GM10266 (cell line): Measurements from ENCODE around the gene LIMCH1.

Experiments used
- DNase-seq: peaks from one replicate; pipeline ENCODE4 v3.0.0; 2012; ENCODE audit errors: extremely low spot score
- TF ChIP-seq, protein P1 (sequence below): IDR thresholded peaks from 2 replicates; pipeline ENCODE4 v1.5.1; 2012; ENCODE audit warnings: mild to moderate bottlenecking, low read depth; ENCODE audit not compliant: control insufficient read depth, insufficient read depth; ENCODE audit errors: missing control alignments

Gene LIMCH1

DNA sequence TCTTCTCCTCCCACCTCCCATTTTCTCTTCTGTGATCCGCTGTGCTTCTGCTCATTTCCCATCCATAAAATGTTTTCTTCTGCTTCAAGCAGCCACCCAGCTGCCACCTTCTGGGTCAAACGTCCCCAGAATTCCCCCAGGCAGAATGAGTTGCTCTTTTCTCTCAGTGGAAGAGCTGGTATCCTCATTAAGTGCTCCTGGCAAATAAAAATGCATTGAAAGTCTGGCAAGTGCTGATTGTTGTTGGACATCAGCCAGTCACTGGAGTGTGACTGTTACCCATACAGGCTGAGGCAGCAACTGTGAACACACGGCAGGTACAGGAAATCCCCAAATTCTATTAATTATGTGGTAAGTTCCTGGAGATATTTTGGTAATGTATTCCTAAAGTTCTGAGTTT is 52.6 kb downstream of the LIMCH1 start:
- no peak for DNase-seq
- TF ChIP-seq, protein P1, sequence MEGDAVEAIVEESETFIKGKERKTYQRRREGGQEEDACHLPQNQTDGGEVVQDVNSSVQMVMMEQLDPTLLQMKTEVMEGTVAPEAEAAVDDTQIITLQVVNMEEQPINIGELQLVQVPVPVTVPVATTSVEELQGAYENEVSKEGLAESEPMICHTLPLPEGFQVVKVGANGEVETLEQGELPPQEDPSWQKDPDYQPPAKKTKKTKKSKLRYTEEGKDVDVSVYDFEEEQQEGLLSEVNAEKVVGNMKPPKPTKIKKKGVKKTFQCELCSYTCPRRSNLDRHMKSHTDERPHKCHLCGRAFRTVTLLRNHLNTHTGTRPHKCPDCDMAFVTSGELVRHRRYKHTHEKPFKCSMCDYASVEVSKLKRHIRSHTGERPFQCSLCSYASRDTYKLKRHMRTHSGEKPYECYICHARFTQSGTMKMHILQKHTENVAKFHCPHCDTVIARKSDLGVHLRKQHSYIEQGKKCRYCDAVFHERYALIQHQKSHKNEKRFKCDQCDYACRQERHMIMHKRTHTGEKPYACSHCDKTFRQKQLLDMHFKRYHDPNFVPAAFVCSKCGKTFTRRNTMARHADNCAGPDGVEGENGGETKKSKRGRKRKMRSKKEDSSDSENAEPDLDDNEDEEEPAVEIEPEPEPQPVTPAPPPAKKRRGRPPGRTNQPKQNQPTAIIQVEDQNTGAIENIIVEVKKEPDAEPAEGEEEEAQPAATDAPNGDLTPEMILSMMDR = no peak

DNA sequence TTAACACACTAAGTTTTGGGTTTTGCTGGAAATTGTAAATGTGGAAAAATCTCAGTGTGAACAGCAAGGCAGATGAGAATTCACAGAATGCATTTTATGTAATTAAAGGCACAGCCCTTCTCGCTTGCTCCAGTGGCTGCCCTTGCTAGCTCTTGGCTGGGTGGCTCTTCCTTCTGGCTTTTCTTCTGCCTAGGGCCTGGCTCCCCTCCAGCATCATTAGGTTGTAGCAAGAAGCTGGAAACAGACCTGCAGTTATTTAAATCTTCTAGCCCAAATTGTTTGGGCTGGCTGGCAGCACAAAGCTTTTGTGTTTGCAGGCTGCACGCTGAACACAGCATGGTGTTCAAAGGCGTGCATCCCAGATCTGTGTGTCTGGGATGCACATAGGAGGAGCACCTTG is 56.5 kb downstream of the LIMCH1 start:
- no peak for DNase-seq
- TF ChIP-seq, protein P1 = no peak

DNA sequence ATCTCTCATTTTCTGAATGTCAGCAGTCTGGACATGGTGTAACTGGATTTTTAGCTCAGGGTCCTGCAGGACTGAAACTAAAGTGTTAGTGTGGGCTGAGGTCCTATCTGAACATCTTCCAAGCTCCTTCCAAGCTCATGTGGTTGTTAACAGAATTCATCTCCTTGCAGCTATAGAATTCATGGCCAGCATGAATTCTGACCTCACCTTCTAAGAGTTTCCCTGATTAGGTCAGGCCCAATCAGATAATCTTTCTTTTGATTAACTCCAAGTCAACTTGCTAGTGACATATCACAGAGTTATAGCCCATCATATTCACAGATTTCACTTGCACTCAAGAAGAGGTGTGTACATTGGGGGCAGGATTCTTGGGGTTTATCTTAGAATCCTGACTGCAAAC is 59.5 kb downstream of the LIMCH1 start:
- TF ChIP-seq, protein P1 = no peak
- DNase-seq = no peak

DNA sequence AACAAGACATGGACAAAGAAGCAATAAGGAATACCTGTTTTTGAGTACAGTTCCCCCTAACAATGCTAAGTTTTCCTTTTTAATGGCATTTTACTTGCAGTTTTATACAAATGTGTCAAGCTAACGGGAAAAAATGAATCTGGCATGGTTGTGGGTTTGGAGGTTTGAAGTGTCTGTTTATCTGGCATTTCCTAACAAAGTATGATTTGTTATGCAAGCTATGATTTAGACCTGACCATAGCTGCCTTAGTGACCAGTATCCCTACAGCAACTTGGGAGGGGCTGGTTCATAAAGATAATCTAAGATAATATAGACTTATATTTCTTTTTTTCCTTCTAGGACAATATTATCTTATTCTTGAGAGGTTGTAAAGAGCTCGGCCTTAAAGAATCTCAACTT is 60.6 kb downstream of the LIMCH1 start:
- no peak for DNase-seq
- TF ChIP-seq, protein P1 = no peak

DNA sequence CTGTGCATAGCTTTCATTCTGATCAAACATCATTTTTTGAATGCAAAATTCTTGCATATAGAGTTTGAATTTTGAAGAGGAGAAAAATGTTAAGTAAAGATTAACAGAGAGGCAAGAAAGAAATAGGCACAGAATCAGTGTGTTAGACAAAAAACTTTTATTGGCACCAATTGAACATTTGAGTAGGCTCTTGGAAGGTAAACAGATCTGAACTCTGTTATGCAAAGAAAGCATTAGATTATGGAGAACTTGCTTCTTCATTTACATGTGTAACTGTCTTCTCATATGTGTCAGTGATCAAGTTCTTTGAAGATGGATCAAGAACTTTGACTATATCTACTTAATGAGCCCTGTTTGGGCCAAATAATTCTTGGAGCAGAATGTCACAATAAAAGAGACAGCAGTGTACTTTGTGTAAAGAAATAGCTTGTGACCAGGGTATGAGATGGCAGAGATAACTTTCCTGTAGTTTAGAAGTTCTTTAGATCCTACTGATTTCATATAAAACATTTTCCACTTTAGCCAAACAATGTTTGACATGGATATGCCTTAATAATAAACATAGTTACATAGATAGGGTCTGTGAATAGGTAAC is 61.3 kb downstream of the LIMCH1 start:
- TF ChIP-seq, protein P1 = no peak
- DNase-seq = no peak

DNA sequence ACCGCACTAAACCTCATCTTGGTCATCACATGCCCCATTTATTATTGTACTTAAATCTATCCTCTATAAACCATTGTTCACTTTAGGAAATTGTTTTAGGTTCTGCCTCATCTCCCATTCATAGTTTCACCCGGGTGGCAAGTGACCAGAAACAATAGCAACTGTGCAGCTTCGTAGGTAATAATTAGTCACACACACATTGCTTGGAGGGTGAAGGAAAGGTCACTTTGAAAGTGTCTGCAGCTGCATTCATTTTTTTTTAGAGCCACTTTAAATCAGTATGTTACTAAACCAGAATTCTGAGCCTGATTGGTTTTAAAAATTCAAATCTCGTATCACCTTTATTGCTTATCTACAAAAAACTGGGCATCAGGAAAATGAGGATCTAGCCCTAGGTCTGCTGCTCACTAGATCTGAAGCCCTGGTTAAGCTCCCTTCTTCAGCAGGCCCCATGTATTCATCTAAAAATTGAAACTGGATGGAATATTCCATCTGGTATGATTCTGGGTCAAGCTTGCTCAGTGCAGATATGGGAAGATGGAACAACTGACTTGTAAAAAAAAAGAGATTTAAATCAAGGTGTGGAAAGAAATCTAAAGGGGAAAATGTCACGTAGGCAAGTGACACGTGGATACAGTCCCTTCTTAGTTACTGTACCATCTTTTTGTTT is 62.4 kb downstream of the LIMCH1 start:
- DNase-seq = no peak
- TF ChIP-seq, protein P1 = no peak

DNA sequence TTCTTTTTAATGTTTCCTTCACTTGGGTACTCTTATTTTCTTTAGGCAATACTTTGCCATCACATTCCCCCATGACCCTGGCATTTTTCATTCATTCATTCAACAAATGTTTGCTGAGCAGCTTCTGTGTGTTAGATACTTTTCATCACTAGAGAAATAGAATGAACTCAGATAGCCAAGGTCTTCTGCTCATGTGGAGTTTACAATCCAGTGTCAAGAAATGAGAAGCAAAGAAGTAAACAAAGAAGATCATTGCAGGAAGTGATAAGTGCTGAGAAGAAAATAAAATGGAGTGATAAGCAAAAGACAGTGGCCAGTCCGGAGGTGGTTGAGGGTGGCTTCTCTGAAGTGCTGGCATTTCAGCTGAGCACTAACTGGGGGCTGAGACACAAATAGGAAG is 63.1 kb downstream of the LIMCH1 start:
- no peak for DNase-seq
- TF ChIP-seq, protein P1 = no peak
